Nephron progenitor cell (in vitro differentiated cells): ENCODE results near the gene STEAP3.
"Not testable (repeated sequence)": the region's sequence is repeated elsewhere in the genome, so short reads cannot be mapped to it uniquely, and the experiment has no call there.

Experiments
- DNase-seq: peaks from one replicate; pipeline ENCODE4 v3.0.0; 2021
- H3K27ac Mint-ChIP-seq: 2 replicates; pipeline ENCODE4 v1.8.0; 2021; ENCODE audit warnings: mild to moderate bottlenecking, moderate library complexity, mixed read lengths
- H3K27me3 Mint-ChIP-seq: 2 replicates; pipeline ENCODE4 v1.8.0; 2021; ENCODE audit warnings: mild to moderate bottlenecking, low read depth, mixed read lengths; ENCODE audit not compliant: poor library complexity
- H3K36me3 Mint-ChIP-seq: 2 replicates; pipeline ENCODE4 v1.8.0; 2021; ENCODE audit warnings: low read depth, mixed read lengths
- H3K4me1 Mint-ChIP-seq: 2 replicates; pipeline ENCODE4 v1.8.0; 2021; ENCODE audit warnings: mixed read lengths
- H3K4me3 Mint-ChIP-seq: 2 replicates; pipeline ENCODE4 v1.8.0; 2021; ENCODE audit warnings: mild to moderate bottlenecking, moderate library complexity, mixed read lengths
- H3K9me3 Mint-ChIP-seq: 2 replicates; pipeline ENCODE4 v1.8.0; 2021; ENCODE audit warnings: mild to moderate bottlenecking, moderate library complexity, mixed read lengths
- CTCF ChIP-seq: fragments of 200-600 bp; sonication (generic); IDR thresholded peaks from 2 replicates; pipeline ENCODE4 v1.5.0; 2021; ENCODE audit warnings: antibody characterized with exemption

Gene STEAP3

GRCh38 chr2:119264781-119265692 lies 41.4 kb downstream of the STEAP3 start:
- Mint-ChIP-seq H3K36me3 (no peaks in the 10 kb centered on the region), H3K27ac (no peak overlapping the region), H3K4me3 (no peak overlapping the region), H3K4me1 (no peaks in the 10 kb centered on the region), H3K9me3 (no peaks in the 10 kb centered on the region), H3K27me3 (peaks cover 18% of the 10 kb centered on the region)
- peak; percentile 69 for DNase-seq
- TF ChIP-seq CTCF = peak; percentile 77

- peaks cover 2% of the 10 kb centered on the region for H3K9me3 Mint-ChIP-seq
- no peaks in the 10 kb centered on the region for H3K36me3 Mint-ChIP-seq
- H3K4me3 Mint-ChIP-seq = no peak overlapping the region
- H3K27me3 Mint-ChIP-seq = peaks cover 18% of the 10 kb centered on the region
- DNase-seq = no peak
- TF ChIP-seq CTCF = no peak
- no peaks in the 10 kb centered on the region for H3K4me1 Mint-ChIP-seq
- no peak overlapping the region for H3K27ac Mint-ChIP-seq
Measured at GRCh38 chr2:119265693-119266066, 42.0 kb downstream of the STEAP3 start.

GRCh38 chr2:119266091-119266589 lies 42.5 kb downstream of the STEAP3 start:
- peaks cover 18% of the 10 kb centered on the region for H3K27me3 Mint-ChIP-seq
- no peak for TF ChIP-seq CTCF
- no peak overlapping the region for H3K4me3 Mint-ChIP-seq
- no peaks in the 10 kb centered on the region for H3K36me3 Mint-ChIP-seq
- DNase-seq = no peak
- peaks cover 3% of the 10 kb centered on the region for H3K9me3 Mint-ChIP-seq
- no peaks in the 10 kb centered on the region for H3K4me1 Mint-ChIP-seq
- H3K27ac Mint-ChIP-seq = no peak overlapping the region

- no peak for TF ChIP-seq CTCF
- no peak overlapping the region for H3K4me3 Mint-ChIP-seq
- H3K9me3 Mint-ChIP-seq = peaks cover 6% of the 10 kb centered on the region
- peaks cover 18% of the 10 kb centered on the region for H3K27me3 Mint-ChIP-seq
- no peak for DNase-seq
- no peak overlapping the region for H3K27ac Mint-ChIP-seq
- no peaks in the 10 kb centered on the region for H3K36me3 Mint-ChIP-seq
- H3K4me1 Mint-ChIP-seq = no peaks in the 10 kb centered on the region
Measured at GRCh38 chr2:119267604-119268003, 44.0 kb downstream of the STEAP3 start.

GRCh38 chr2:119276864-119277263 lies 53.2 kb downstream of the STEAP3 start:
- Mint-ChIP-seq H3K27ac (no peak overlapping the region), H3K27me3 (peaks cover 9% of the 10 kb centered on the region), H3K4me1 (no peaks in the 10 kb centered on the region)

GRCh38 chr2:119278385-119278784 lies 54.8 kb downstream of the STEAP3 start:
- DNase-seq, H3K36me3 Mint-ChIP-seq, H3K4me3 Mint-ChIP-seq, H3K27ac Mint-ChIP-seq, H3K9me3 Mint-ChIP-seq, H3K4me1 Mint-ChIP-seq: not testable (repeated sequence)
- H3K27me3 Mint-ChIP-seq = peaks cover 10% of the 10 kb centered on the region

More at GRCh38 chr2:119276864-119277263, 53.2 kb downstream of the STEAP3 start:
- DNase-seq = no peak
- Mint-ChIP-seq H3K36me3 (no peaks in the 10 kb centered on the region), H3K9me3 (peaks cover 2% of the 10 kb centered on the region), H3K4me3 (no peak overlapping the region)
- no peak for TF ChIP-seq CTCF
